GM21360 (cell line): Measurements from ENCODE around the gene XPA.

Experiments
- ATAC-seq: cut with Tn5 transposase; IDR thresholded peaks from one replicate; pipeline ENCODE4 v1.9.1; 2021; ENCODE audit warnings: mild to moderate bottlenecking, moderate library complexity; ENCODE audit not compliant: unreplicated experiment

XPA gene

DNA sequence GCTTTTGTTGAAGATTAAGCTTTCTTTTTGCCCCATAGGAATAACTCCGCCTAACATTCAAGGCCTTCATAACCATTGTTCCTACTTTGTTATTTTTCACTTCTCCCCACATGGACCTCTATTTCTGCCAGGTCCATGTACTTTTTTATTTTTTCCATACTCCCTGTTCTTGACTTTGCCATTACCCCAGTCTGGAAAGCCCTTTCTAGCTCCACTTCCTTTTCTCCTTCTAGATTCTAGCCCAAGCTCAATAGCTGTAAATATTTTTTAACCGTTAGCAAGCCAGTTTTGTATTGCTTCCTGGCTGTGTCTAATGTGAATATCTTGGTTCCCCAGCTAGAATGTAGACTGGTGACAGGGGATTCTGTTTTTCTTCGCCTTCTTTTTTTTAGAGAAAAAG is 37.4 kb downstream of the XPA start:
- ATAC-seq = no peak

DNA sequence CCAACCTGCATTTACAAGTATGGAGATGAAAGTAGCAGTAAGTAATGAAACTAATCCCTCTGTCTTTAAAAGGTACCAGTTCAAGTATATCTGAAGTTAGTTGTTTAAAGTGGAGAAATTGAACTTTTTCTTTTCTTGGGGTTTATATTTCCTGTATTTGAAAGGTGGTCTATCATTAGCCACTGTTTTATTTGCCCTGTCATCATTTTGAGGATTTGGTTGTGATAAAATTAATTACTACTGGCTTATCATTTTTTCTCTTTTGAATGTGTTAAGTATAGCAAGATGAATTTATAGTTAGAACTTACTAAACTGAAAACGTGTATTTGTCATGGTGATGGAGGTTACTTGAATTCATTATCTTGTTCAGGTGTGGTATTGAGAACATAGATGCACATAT is 38.4 kb downstream of the XPA start:
- no peak for ATAC-seq

DNA sequence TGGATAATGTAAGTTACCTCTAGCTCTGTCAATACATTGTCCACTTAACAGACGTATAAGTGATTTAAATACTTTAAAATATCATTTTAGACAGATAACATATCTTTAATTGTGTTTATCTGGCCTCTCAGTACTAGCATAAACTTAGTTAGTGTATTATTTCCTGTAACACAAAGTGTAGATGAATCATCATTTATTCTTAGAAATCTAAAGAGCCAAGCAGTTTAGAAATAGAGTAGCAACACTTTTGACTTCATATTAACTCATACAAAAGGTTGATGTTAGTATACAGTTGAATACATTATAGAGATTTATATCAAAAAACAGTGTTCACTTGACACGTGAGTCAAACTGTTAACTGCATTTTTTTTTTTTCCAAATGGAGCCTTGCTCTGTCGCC is 45.5 kb downstream of the XPA start:
- no peak for ATAC-seq

DNA sequence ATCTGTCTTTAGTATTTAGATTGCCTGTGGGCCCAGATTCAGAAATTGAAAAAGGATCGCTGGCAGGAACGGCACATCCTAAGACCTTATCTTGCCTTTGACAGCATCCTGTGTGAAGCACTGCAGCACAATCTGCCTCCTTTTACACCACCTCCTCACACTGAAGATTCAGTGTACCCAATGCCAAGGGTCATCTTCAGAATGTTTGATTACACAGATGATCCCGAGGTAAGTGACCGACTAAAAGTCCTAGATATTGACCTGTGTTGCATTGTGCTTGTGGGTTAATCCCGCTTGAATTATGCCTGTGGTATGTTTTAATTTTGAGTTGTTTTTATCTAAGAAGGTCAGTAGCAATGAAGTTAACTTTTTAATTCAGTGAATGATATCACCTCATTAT is 49.1 kb downstream of the XPA start:
- no peak for ATAC-seq

DNA sequence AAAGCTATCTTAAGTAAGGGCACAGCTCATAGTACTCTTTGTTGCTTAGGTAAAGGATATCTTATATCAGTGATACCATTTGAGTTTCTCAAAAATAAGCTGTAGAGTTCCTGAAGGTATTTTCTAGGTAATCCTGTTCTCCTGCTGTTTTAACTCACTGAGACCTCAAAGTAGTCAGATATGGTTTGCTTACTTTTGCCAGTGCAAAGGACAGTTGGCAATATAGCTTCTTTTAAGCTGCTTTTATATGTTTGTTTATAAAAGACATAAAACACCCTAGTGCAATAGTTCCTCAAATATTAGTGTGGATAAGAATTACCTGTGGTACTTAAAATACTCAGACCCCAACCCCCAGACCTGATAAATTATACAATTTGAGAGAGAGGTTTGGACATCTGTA is 51.4 kb downstream of the XPA start:
- ATAC-seq = no peak

DNA sequence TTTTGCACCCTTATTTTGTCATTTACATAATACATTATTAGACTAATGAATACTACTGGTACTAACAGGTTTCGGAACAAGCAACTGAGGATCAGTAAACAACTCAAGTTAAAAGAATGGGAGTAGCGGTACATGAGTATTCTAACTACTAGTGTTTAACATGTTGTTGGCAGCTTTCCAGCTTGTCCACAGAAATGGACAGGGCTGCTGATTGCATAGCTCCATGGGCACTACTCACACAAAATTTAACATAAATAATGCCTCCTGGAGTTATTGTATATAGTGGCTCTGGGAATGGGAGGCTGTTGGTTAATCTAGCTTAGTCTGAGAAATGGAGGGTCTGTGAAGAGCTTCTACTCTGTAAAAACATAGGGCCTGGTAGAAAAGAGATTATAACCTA is 56.8 kb downstream of the XPA start:
- no peak for ATAC-seq

DNA sequence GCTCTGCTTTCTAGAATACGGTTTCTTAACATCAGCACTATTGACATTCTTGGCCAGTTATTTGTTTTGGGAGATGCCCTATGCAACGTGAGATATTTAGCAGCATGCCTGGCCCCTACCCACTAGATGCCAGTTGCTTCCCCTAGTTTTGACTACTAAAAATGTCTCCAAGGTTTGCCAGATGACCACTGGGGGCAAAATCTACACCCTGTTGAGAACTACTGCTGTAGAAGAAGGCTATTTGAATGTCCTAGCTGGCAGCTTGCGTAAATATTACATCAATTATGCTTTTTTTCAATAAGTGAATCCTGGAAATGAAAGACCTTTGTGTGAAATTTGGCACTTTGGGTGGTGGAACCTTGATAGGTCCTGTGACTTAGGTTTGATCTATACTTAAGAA is 58.5 kb downstream of the XPA start:
- no peak for ATAC-seq

DNA sequence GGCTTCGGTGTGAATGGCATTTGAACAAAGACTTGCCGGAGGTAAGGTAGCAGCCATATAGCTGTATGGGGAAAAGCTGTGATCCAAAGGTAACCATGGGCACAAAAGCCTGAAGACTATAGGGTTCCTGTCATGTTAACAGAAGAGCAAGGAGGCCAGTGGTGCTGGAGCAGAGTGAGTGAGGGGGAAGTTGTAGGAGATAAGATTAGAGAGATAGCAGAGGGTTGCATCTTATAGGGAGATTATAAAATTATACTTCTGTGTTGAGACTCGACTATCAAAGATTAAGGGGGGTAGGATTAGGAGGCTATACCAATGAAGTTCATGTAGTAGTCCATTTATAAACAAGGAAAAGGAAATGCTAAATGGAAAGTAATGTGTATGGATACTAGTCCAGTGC is 60.2 kb downstream of the XPA start:
- ATAC-seq = no peak

DNA sequence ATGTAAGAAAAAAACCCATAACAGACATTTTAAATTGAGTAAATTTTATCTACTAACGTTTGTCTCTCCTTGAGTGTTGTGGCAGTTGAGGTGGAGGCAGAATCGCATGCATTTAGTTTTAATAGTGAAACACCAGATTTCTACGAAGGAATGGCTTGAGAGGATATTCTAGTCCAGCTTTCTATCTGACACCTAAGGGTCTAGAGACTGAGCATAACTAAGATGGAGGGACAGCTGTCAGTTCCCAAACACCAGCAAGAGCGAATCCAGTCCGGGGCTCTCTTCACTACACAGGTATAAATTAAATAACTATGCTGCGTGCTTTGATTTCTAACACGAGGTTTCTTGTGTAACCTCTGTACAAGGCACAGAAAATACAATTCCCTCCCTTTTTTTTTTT is 62.1 kb downstream of the XPA start:
- ATAC-seq = no peak

DNA sequence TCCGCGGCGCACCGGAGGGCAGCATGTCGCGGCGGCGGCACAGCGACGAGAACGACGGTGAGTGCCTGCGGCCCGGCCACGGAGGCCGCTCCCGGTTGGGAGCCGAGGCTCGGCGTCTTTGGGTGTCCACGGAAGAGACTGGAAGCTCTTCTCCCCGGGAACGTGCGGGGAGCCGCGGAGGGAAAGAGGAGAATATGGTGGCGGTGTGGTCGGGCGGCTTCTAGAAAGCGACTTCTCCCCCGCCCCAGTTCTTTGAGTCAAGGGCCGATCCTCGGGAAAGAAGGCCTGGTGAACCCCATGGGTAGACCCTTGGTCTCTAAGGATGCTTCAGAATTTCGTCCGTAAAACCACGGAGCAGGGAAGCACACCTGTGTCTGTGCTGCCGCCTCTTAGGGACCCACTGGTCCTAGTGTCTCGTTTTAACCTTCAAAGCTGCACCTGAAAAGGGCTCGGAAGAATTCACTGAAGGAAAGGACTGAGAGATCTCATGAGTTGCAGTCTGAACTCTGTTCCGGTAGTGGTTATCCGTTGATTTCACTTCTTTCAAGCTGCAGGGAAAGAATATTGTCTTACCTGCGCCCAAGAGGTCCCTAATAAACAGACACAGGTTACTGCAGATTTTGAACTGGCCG is 63.2 kb downstream of the XPA start:
- ATAC-seq = no peak

DNA sequence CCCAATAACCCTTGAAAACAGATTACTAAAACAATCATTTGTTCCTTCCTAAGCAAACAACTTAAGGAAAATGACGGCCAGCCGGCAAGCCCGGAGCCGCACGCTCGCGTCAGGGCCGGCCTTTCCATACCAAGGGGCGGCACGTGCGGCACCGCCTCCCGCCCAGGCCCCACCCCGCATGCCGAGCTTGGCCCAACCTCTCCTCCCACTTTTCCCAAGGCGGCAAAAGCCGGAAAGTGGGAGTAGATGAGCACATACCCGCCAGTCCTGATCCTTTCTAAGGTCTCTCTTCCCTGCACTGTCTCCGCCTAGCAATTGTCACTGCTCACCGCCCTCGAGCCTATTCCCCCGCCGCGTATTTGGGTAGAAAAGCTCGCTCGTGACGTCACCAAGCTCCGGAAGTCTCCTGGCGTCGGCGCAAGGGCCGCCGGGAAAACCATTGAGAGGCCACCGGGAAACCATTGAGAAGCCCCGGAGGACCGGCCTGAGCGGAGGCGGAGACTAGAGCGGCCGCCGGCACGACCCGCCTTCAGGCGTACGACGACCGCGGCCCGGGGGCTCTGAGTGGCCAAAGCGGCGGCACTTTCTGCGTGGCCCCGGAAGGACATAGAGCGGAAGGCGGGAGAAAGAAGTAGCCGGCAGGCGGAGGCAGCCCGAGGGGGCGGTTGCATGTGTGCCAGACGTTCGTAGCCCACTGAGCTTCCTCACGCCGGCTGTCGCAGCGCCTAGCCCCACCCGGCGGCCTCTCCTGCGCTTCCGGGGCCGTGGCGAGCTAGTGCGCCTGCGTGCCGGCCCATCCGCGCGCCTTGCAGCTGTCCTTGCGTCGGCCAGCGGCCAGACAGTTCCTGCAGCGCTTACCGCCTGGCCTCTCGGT is 63.9 kb downstream of the XPA start, which contains the start of the genes NCBP1 and TSTD2:
NCBP1 (plus strand) TSS at position 837 of the 874 bp plus-strand sequence. CDS start 61 bp downstream, outside the sequence.
TSTD2 (minus strand) TSS at position 384 of the 874 bp plus-strand sequence. CDS start 5,806 bp downstream, outside the sequence.
- ATAC-seq = peak; percentile 84

DNA sequence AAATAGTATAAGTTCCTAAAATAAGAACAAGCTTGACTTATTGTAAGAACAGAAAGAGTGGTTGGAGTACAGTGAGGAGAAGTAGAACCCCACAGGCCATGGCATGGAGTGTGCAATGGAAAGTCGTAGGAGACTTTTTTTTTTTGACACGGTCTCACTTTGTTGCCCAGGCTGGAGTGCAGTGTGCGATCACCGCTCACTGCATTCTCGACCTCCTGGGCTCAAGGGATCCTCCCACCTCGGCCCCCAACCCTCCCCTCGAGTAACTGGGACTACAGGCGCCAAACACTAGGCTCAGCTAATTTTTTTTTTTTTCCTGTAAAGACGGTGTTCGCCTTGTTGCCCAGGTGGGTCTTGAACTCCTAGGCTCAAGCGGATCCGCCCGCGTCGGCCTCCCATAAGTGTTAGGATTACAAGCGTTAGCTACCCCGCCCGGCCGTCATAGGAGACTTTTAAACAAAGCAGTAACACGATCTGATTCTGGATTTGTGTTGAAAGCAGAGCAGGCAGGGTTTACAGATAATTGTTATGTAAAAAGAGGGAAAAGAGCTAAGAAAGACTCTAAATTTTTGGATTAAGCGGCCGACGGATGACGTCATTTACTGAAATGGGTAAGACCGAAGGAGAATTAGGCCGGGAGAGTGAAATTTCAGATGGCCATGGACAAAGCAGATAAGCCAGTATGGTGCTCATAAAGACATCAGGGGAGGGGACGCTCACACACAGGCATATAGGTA is 64.7 kb downstream of the XPA start:
- peak; percentile 1 for ATAC-seq

DNA sequence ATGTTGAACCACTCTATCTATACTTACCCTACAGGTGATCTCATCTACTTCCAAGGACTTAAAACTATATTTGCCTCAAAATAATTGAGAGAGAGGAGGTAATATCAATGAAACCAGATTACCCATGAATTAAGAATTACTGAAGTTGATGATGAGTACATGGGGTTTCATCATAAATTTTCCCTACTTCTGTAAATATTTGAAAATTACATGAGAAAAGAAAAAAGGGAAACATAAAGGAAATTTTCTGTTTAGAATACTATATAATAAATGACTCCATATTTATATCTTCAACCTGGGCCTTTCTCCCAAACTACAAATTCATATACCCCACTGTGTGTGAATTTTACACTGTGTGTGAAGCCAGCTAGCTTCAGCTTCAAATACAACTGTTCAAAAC is 66.5 kb downstream of the XPA start:
- no peak for ATAC-seq

DNA sequence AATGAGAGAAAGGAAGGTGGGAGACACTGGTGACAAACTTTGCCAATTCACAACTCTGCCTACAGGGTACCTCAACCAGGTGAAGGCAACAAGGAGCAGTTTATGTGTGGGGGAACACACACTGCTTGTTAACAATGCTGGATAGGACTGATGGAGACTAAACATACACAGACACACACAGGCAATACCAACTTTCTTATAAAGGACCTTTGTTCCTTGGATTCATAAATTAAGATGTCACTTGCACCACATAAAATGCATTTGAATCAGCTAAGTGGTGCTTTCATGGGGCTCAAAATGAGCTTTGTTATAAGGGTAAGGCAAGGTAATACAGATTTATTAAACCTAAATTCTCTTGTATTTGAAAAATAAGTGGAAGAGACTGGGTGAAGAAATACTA is 68.0 kb downstream of the XPA start:
- no peak for ATAC-seq

DNA sequence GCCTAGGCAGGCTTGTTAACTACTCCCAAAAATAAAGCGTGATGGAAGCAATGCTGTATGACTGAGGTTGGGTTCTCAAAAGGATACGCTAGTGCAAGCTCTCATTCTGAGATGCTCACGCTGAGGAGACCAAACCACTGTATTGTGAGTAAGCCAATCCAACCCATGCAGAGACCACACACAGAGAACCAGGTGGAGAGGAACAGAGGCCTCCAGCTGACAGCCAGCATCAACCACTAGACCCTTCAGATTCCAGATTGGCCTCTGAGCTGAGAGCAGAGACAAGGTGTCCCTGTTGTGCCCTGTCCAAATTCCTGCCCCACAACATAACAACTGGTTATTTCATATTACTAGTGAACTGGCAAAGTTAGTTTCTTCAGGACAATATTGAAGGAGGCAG is 68.5 kb downstream of the XPA start:
- ATAC-seq = no peak

DNA sequence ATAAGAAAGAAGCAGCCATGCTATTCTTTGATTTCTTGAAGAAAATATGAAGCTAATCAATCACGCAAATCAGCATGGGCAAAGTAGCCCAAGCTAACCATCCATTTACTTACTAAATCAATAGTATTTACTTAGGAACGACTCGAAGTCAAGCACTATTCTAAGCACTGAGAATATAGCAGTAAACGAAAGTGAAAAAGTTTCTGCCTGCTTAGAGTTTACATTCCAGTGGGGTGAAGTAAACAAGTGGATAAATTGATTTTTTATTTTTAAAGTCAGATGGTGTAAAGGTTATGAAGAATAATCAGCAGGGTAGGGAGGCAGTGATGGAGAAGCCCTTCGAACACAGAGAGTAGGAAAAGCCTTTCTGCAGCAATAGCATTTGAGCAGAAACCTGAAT is 69.5 kb downstream of the XPA start:
- no peak for ATAC-seq

DNA sequence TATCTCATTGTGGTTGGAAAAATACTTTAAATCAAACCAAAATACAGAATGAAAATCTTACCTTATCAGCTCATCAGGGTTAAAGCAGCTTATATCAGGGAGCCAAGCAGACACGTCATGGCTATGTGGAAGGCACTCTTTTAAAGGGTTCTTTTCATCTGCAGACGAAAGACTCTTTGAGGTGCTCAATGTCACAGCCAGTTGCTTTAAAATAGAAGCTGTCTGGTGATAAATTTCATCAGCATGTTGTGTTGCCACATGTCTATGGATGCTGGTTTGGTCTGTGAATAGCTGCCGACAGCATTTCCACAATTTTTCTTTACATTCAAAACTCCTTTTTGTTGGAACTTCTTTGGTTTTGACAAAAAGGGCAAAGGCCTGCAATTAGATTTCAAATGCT is 71.5 kb downstream of the XPA start:
- ATAC-seq = no peak
